ENCODE data around the gene SNTG2.

DNA sequence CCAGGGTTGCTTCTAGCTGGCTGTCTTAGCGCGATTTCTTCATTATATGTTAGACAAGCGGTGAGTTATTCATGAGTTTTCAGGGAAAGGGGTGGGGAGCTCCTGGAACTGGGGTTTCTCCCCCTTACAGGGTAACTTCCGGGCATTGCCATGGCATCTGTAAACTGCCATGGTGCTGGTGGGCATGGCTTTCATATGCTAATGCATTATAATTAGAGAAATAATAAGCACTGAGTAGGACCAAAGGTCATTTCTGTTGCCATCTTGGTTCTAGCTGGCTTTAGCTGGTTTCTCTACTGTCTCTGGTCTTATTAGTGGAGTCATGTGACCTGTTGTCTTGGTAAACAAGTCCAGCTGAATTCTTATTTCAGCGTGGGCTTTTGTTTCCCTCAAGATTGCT is 5.5 kb upstream of the SNTG2 start:
- TF ChIP-seq CTCF (IDR thresholded peaks at IDR 0.05; ENCODE audit: low read depth, low read length, poor library complexity, severe bottlenecking) (no peak), EZH2phosphoT487 (IDR thresholded peaks at IDR 0.05; ENCODE audit: borderline replicate concordance, low read length) (no peak)

Data from DOHH2 (cell line).